GM19099 (cell line): ENCODE data around the gene NOXA1.

ENCODE experiments used
- POLR2A ChIP-seq: IDR thresholded peaks from 3 replicates; pipeline ENCODE4 v1.6.1; 2011; ENCODE audit warnings: low read depth; ENCODE audit not compliant: insufficient read length; ENCODE audit errors: extremely low read depth

NOXA1 gene

DNA sequence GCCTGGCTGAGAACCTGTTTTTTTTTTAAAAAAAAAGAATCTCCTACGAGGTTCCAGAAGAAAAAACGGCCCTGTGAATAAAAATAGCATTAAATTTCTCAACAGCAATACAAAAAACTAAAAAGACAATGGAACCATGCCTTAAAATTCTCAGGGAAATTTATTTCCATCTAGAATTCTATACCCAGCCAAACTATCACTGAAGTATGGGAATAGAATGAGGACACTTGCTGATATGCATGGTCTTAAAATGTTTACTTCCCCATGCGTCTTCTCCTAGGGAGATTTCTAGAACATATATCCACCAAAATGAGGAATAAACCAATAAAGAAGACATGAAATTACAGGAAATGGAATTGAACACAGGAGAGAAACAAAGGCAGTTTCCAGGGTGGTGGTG is 52.5 kb downstream of the NOXA1 start:
- no peak for TF ChIP-seq POLR2A

DNA sequence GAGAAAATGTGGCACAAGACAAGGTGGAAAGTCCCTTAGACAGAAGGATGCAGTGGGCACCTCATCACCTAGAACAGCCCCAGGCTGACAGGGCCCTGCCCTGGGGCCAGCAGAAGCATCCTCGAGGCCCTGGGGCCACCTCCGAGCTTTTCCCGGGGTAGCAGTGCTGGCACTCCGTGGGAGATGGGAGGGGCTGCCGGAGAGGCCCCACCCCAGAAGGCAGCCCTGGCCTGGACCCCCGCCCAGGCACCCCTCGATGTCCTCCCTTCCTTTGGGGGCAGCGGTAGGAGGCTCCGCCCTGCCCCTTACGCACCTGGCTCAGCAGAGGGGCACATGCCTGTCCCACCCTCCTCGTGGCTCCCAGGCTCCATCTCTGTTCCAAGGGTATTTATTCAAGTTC is 53.7 kb downstream of the NOXA1 start:
- TF ChIP-seq POLR2A = no peak

DNA sequence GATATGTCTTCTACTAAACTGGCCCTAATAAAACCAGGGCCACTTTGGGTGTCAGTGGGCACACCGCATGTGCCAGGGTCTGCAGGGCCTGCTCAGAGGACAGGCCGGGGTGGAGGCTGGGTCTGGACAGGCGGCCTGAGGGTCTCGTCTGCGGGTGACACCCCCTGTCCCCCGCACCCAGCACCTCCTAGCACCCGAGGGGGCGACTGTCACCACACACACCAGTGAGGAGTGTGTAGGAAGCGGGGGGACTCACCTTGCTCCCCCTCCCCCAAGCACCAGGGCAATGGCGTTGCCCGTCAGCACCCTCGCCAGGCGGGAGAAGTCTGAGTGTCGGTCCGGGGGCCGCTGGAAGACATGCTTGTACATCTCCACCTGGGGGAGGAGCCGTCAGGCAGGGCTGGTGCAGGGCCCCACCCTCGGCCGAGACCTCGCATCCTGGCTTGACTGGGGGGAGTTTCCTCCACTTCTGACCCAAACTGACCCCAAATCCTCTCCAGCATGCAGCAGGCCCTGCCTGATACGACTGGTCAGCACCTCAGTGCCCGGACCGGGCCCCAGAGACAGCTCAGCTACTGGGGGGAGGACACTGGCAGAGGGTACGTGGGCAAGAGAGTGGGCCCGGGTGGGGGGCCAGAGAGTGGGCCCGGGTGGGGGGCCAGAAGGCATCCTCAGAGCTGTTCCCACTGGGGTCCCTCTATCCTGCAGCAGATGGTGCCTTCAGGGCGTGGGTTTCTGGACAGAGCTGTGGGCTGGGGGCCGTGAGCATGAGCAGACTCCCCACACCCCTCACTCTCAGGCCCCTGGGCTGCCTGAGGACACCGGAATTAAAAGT is 54.8 kb downstream of the NOXA1 start:
- TF ChIP-seq POLR2A = no peak

DNA sequence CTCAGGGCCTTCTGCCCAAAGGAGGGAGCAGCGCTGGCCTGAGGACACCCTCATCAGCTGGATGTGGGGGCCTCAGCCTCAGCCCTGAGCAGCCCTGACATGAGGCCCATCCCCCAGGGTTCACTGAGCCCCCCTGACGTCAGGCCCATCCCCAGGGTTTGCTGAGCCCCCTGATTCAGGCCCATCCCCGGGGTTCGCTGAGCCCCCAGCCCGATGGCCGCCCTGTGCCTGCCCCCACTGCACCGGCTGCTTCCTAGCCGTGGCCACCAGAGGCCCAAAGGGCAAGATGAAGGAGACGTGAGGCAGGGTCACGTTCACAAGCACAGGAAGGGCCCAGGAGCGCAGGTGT is 55.4 kb downstream of the NOXA1 start:
- TF ChIP-seq POLR2A = no peak

DNA sequence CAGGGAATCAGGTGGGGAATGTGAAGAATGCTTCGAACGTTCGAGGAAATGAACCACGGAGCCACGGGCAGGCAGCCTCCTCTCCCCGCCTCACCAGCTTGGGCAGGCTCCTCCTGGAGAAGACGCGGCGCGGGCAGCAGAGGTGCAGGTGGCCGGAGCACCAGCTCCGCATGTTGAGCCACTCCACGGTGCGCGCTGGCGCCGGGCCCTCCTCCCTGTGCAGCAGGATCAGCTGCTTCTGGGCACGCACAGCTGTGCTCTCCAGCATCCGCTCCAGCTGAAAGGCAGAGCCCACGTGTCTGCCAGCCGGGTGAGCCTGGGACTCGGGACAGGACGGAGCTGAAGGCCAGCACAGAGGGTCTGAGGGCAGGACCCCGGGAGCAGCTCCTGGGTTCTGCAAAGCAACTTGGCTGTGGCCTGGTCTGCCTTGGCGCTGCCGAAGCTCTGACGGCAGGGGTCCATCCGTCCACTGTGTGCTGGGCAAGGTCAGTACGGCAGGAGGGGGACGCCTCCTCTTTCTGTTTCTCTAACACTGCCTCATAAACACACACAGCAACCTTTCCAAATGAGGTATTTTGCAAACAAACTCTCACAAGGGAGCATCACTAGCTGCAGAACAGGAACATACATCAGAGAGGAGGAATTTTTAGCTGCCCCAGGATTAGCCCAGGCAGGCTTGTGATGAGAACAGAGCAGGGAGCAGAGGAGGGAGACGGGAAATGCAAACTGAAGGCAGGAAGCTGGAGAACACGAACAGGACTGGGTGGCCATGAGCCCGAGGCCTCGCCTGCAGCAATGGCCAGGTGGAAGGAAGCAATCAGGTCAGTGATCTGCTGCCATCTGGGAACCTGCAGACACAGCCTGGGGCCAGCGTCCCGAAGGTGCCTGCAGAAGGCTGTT is 56.0 kb downstream of the NOXA1 start:
- TF ChIP-seq POLR2A = no peak

DNA sequence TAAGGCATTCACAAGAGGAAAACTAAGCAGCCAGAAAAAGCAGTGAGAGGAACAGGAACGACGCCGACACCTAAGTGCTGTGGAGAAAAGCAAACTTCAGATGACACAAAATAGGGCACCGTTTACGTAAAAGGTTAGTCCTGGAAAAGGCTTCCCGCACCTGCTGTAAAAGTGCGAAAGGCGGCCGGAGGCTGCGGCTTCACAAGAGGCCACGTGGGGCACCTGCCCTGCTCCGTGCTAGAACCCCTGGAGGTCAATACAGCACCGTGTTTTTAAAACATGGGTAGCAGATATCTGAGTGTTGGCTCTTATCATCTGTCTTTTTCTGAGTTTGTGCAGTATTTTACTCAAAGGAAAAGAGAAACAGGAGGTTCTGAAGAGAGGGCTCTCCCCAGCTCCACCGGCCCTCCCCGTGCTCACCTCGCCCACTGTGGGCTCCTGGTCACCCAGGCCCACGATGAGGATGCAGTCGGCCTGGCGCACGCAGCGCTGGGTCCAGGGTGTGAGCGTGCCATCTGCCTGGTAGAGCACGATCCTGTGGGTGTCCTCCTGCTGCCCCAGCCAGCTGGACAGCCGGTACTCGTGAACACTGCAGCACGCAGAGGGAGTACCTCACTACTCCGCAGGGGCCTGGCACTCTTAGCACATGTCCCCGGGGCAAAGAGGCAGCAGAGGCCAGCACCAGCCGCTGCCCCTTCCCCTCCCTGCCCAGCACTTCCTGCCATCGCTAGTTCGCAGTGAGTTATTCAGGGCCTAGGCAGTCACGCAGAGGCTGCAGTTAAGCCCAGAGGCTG is 56.9 kb downstream of the NOXA1 start:
- TF ChIP-seq POLR2A = no peak

DNA sequence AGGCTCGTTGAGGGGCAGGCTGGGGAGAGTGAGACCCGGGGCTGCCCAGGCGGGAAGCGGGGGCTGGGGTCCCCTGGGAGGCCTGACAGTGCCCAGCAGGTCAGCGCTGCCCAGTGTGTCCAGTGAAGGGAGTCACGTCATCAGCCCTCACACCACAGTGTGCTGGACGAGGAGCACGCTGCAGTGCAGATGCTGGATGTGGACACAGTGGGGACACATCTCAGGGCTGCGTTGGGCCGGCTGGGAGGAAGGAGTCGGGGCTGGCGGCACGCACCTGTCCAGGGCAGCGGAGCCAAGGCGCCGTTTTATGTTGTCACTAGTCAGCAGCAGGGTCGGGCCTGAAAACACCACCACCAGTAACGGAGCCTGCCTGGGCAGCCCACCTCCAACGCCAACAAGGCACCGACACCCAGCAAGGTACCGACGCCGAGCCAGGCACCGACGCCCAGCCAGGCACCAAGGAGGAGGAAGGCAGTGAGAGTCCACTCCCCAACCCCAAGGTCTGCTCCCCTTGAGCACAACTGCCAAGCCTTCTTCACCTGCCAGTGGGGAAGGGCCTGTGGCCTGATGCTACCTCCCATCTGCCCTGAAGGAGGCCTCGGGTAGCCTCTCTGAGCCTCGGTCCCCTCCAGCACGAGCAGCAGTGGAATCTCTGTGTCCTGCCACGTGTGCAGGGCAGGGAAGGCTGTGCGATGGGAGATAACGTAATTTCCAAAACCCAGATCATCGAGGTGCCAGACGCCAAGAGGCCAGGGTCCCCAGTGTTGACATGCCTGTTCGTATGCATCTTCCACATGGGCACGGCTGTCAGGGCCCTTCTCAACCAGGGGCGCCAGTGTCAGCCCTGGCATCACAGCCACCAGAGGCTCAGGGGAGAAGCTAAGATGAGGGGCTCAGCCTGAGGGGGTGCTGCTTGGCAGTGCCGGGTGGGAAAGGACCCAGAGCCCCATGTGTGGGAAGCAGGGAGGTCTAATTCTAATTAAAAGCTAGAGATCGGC is 57.8 kb downstream of the NOXA1 start:
- no peak for TF ChIP-seq POLR2A

DNA sequence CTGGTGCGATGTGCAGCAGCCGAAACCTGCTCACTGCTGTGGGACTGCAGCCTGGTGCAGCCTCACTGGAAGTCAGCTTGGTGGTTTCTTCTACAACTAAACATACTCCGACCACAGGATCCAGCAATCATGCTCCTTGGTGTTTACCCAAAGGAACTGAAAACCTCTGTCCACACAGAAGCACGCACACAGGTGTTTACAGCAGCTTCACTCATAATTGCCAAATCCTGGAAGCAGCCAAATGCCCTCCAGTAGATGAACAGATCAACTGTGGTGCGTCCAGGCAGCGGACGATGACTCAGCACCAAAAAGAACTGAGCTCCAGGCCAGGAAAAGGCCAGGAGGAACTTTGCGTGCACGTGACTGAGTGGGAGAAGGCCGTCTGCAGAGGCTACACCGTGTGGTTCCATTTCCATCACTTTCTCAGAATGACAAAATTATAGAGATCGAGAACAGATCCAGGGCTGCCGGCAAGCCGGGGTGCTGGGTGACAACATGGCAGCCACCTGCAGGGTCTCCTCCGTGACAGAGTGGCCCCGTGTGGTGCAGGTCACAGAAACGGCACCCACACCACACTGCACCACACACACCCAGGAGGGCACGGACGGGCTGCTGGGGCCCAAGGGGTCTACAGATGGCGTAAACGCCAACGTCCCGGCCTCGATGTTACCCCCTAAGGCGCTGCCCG is 59.0 kb downstream of the NOXA1 start:
- TF ChIP-seq POLR2A = no peak
